Measurements from ENCODE around the gene PDE4D.

PDE4D gene

GRCh38 chr5:59532979-59533729 is 360.4 kb downstream of the PDE4D start:
- no peaks in the 10 kb centered on the region for H3K36me3 ChIP-seq (replicated peaks in 1 of 2; ENCODE audit: control insufficient read depth in 2 of 2, insufficient read depth in 2 of 2, low read length in 2 of 2)
- no peaks in the 10 kb centered on the region for H3K79me1 ChIP-seq (ENCODE audit: low read depth, low read length)
- no peaks in the 10 kb centered on the region for H3K27me3 ChIP-seq (ENCODE audit: control insufficient read depth in 3 of 3, insufficient read depth in 3 of 3, low read depth in 1 of 3, low read length in 3 of 3)
- no peak overlapping the region for H4K8ac ChIP-seq (ENCODE audit: low read depth, low read length)
- H3K27ac ChIP-seq (replicated peaks; ENCODE audit: low read length): no peak overlapping the region
- H2BK120ac ChIP-seq (ENCODE audit: low read depth, low read length): no peak overlapping the region
- WGBS, 2 donors (ENCODE audit: extremely low coverage in 2 of 2, insufficient read length in 2 of 2, insufficient replicate concordance in 1 of 2): no CpG with 5 or more reads among the region's 1 CpG
- no peak overlapping the region for H3K9ac ChIP-seq (ENCODE audit: low read depth, low read length, poor library complexity)
- no peak overlapping the region for H3K4me3 ChIP-seq (ENCODE audit: low read length in 2 of 2)
- H3K23ac ChIP-seq (ENCODE audit: low read depth, low read length, poor library complexity): no peak overlapping the region
- H2AFZ ChIP-seq (ENCODE audit: low read length): no peak overlapping the region
- H3K4ac ChIP-seq (ENCODE audit: low read length): no peak overlapping the region
- H3K4me1 ChIP-seq (ENCODE audit: control insufficient read depth in 2 of 2, insufficient read depth in 1 of 2, low read depth in 1 of 2, low read length in 2 of 2): peaks cover 1 to 2% of the 10 kb centered on the region in 2 donors
- no peak for DNase-seq (ENCODE audit: low spot score)
- H2BK5ac ChIP-seq (ENCODE audit: low read length): no peak overlapping the region
- H3K18ac ChIP-seq (ENCODE audit: low read length): no peak overlapping the region
- H2BK15ac ChIP-seq (ENCODE audit: low read length): no peak overlapping the region
- H4K91ac ChIP-seq (ENCODE audit: low read depth, low read length, poor library complexity): no peak overlapping the region
- H3K9me3 ChIP-seq (replicated peaks in 1 of 2; ENCODE audit: control insufficient read depth in 2 of 2, insufficient read depth in 1 of 2, low read depth in 1 of 2, low read length in 2 of 2): no peaks in the 10 kb centered on the region
- H3K14ac ChIP-seq (ENCODE audit: low read length): no peak overlapping the region
- H3K4me2 ChIP-seq (ENCODE audit: insufficient read depth, low read length, poor library complexity, severe bottlenecking): no peak overlapping the region
- no peak overlapping the region for H2BK12ac ChIP-seq (ENCODE audit: low read length)
- H2AK5ac ChIP-seq (ENCODE audit: low read depth, low read length): no peak overlapping the region

GRCh38 chr5:59529239-59529638 is 364.3 kb downstream of the PDE4D start:
- Histone ChIP-seq H3K4me3 (ENCODE audit: low read length in 2 of 2) (no peak overlapping the region), H3K4ac (ENCODE audit: low read length) (no peak overlapping the region), H4K91ac (ENCODE audit: low read depth, low read length, poor library complexity) (no peak overlapping the region), H3K36me3 (replicated peaks in 1 of 2; ENCODE audit: control insufficient read depth in 2 of 2, insufficient read depth in 2 of 2, low read length in 2 of 2) (no peaks in the 10 kb centered on the region), H3K9me3 (replicated peaks in 1 of 2; ENCODE audit: control insufficient read depth in 2 of 2, insufficient read depth in 1 of 2, low read depth in 1 of 2, low read length in 2 of 2) (no peaks in the 10 kb centered on the region), H2AFZ (ENCODE audit: low read length) (no peak overlapping the region), H3K27me3 (ENCODE audit: control insufficient read depth in 3 of 3, insufficient read depth in 3 of 3, low read depth in 1 of 3, low read length in 3 of 3) (no peaks in the 10 kb centered on the region), H3K18ac (ENCODE audit: low read length) (no peak overlapping the region), H3K23ac (ENCODE audit: low read depth, low read length, poor library complexity) (no peak overlapping the region), H3K79me1 (ENCODE audit: low read depth, low read length) (no peaks in the 10 kb centered on the region), H3K27ac (replicated peaks; ENCODE audit: low read length) (no peak overlapping the region), H4K8ac (ENCODE audit: low read depth, low read length) (no peak overlapping the region), H2AK5ac (ENCODE audit: low read depth, low read length) (no peak overlapping the region), H2BK12ac (ENCODE audit: low read length) (no peak overlapping the region), H2BK5ac (ENCODE audit: low read length) (no peak overlapping the region), H3K4me1 (ENCODE audit: control insufficient read depth in 2 of 2, insufficient read depth in 1 of 2, low read depth in 1 of 2, low read length in 2 of 2) (peaks cover 1 to 2% of the 10 kb centered on the region in 2 donors), H3K9ac (ENCODE audit: low read depth, low read length, poor library complexity) (no peak overlapping the region), H3K4me2 (ENCODE audit: insufficient read depth, low read length, poor library complexity, severe bottlenecking) (no peak overlapping the region), H2BK15ac (ENCODE audit: low read length) (no peak overlapping the region), H2BK120ac (ENCODE audit: low read depth, low read length) (no peak overlapping the region), H3K14ac (ENCODE audit: low read length) (no peak overlapping the region)
- no peak for DNase-seq (ENCODE audit: low spot score)
- WGBS, 2 donors (ENCODE audit: extremely low coverage in 2 of 2, insufficient read length in 2 of 2, insufficient replicate concordance in 1 of 2): no CpG with 5 or more reads among the region's 1 CpG

- Histone ChIP-seq H3K18ac (ENCODE audit: low read length) (no peak overlapping the region), H2BK5ac (ENCODE audit: low read length) (no peak overlapping the region), H3K27ac (replicated peaks; ENCODE audit: low read length) (no peak overlapping the region), H2BK12ac (ENCODE audit: low read length) (no peak overlapping the region), H2BK15ac (ENCODE audit: low read length) (no peak overlapping the region), H3K27me3 (ENCODE audit: control insufficient read depth in 3 of 3, insufficient read depth in 3 of 3, low read depth in 1 of 3, low read length in 3 of 3) (no peaks in the 10 kb centered on the region), H3K4me2 (ENCODE audit: insufficient read depth, low read length, poor library complexity, severe bottlenecking) (no peak overlapping the region), H2BK120ac (ENCODE audit: low read depth, low read length) (no peak overlapping the region), H3K23ac (ENCODE audit: low read depth, low read length, poor library complexity) (no peak overlapping the region), H3K36me3 (replicated peaks in 1 of 2; ENCODE audit: control insufficient read depth in 2 of 2, insufficient read depth in 2 of 2, low read length in 2 of 2) (no peaks in the 10 kb centered on the region), H3K9me3 (replicated peaks in 1 of 2; ENCODE audit: control insufficient read depth in 2 of 2, insufficient read depth in 1 of 2, low read depth in 1 of 2, low read length in 2 of 2) (no peaks in the 10 kb centered on the region), H4K91ac (ENCODE audit: low read depth, low read length, poor library complexity) (no peak overlapping the region), H3K9ac (ENCODE audit: low read depth, low read length, poor library complexity) (no peak overlapping the region), H3K4me1 (ENCODE audit: control insufficient read depth in 2 of 2, insufficient read depth in 1 of 2, low read depth in 1 of 2, low read length in 2 of 2) (peaks cover 1 to 2% of the 10 kb centered on the region in 2 donors), H2AK5ac (ENCODE audit: low read depth, low read length) (no peak overlapping the region), H3K4ac (ENCODE audit: low read length) (no peak overlapping the region), H3K14ac (ENCODE audit: low read length) (no peak overlapping the region), H3K79me1 (ENCODE audit: low read depth, low read length) (no peaks in the 10 kb centered on the region), H2AFZ (ENCODE audit: low read length) (no peak overlapping the region), H3K4me3 (ENCODE audit: low read length in 2 of 2) (no peak overlapping the region), H4K8ac (ENCODE audit: low read depth, low read length) (no peak overlapping the region)
- WGBS, 2 donors (ENCODE audit: extremely low coverage in 2 of 2, insufficient read length in 2 of 2, insufficient replicate concordance in 1 of 2): no CpG with 5 or more reads among the region's 2 CpGs
- DNase-seq (ENCODE audit: low spot score): peak; percentile 15
Measured at GRCh38 chr5:59528202-59528862, 365.2 kb downstream of the PDE4D start.

DNA sequence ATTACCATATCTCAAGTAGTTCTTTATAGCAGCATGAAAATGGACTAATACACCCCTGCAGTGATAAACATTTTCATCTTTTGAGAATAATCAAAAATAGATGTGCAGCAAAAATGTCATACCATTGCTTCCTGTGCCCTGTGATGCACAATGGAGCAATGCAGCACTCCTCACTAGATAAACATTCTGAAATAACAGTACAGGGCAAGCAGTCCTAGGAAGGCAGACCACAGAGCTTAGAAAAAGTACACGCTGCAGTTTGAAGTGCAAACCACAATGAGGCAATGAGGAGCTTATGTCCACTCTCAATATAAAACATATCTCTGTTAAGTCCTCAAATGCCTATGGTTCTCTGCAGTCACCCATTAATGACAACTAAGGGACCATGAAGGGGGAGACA is 367.6 kb downstream of the PDE4D start:
- WGBS, 2 donors (ENCODE audit: extremely low coverage in 2 of 2, insufficient read length in 2 of 2, insufficient replicate concordance in 1 of 2): no CpG with 5 or more reads among the region's 1 CpG
- H4K91ac ChIP-seq (ENCODE audit: low read depth, low read length, poor library complexity): no peak overlapping the region
- H3K4ac ChIP-seq (ENCODE audit: low read length): no peak overlapping the region
- H3K27ac ChIP-seq (replicated peaks; ENCODE audit: low read length): no peak overlapping the region
- no peak overlapping the region for H4K8ac ChIP-seq (ENCODE audit: low read depth, low read length)
- H2AK5ac ChIP-seq (ENCODE audit: low read depth, low read length): no peak overlapping the region
- H3K23ac ChIP-seq (ENCODE audit: low read depth, low read length, poor library complexity): no peak overlapping the region
- H3K9me3 ChIP-seq (replicated peaks in 1 of 2; ENCODE audit: control insufficient read depth in 2 of 2, insufficient read depth in 1 of 2, low read depth in 1 of 2, low read length in 2 of 2): no peaks in the 10 kb centered on the region
- H2BK5ac ChIP-seq (ENCODE audit: low read length): no peak overlapping the region
- H3K14ac ChIP-seq (ENCODE audit: low read length): no peak overlapping the region
- no peak for DNase-seq (ENCODE audit: low spot score)
- no peak overlapping the region for H3K4me2 ChIP-seq (ENCODE audit: insufficient read depth, low read length, poor library complexity, severe bottlenecking)
- no peak overlapping the region for H3K4me3 ChIP-seq (ENCODE audit: low read length in 2 of 2)
- H3K27me3 ChIP-seq (ENCODE audit: control insufficient read depth in 3 of 3, insufficient read depth in 3 of 3, low read depth in 1 of 3, low read length in 3 of 3): no peaks in the 10 kb centered on the region
- H2BK15ac ChIP-seq (ENCODE audit: low read length): no peak overlapping the region
- H2BK12ac ChIP-seq (ENCODE audit: low read length): no peak overlapping the region
- peaks cover 1 to 2% of the 10 kb centered on the region in 2 donors for H3K4me1 ChIP-seq (ENCODE audit: control insufficient read depth in 2 of 2, insufficient read depth in 1 of 2, low read depth in 1 of 2, low read length in 2 of 2)
- H2AFZ ChIP-seq (ENCODE audit: low read length): no peak overlapping the region
- no peak overlapping the region for H3K18ac ChIP-seq (ENCODE audit: low read length)
- no peaks in the 10 kb centered on the region for H3K36me3 ChIP-seq (replicated peaks in 1 of 2; ENCODE audit: control insufficient read depth in 2 of 2, insufficient read depth in 2 of 2, low read length in 2 of 2)
- H3K9ac ChIP-seq (ENCODE audit: low read depth, low read length, poor library complexity): no peak overlapping the region
- no peaks in the 10 kb centered on the region for H3K79me1 ChIP-seq (ENCODE audit: low read depth, low read length)
- no peak overlapping the region for H2BK120ac ChIP-seq (ENCODE audit: low read depth, low read length)
